PC-9 (cell line): ENCODE data around the gene WDR27.

Experiments
- CTCF ChIP-seq: fragments of 200-600 bp; sonication (generic); conservative IDR thresholded peaks from 2 replicates; pipeline ENCODE4 v1.6.1; 2017; ENCODE audit warnings: mixed run types, antibody characterized with exemption, mild to moderate bottlenecking, moderate library complexity
- EZH2 ChIP-seq: fragments of 200-600 bp; sonication (generic); IDR thresholded peaks from 2 replicates; pipeline ENCODE4 v1.8.0; 2017; ENCODE audit warnings: antibody characterized with exemption, low read depth

- TF ChIP-seq CTCF (no peak), EZH2 (no peak)
Observed at GRCh38 chr6:169539176-169539897, 162.5 kb downstream of the WDR27 start.
